ENCODE results near the gene NXN.

Gene NXN

GRCh38 chr17:948284-948852 is 31.2 kb downstream of the NXN start:
- POLR2A ChIA-PET = no interaction called here

DNA sequence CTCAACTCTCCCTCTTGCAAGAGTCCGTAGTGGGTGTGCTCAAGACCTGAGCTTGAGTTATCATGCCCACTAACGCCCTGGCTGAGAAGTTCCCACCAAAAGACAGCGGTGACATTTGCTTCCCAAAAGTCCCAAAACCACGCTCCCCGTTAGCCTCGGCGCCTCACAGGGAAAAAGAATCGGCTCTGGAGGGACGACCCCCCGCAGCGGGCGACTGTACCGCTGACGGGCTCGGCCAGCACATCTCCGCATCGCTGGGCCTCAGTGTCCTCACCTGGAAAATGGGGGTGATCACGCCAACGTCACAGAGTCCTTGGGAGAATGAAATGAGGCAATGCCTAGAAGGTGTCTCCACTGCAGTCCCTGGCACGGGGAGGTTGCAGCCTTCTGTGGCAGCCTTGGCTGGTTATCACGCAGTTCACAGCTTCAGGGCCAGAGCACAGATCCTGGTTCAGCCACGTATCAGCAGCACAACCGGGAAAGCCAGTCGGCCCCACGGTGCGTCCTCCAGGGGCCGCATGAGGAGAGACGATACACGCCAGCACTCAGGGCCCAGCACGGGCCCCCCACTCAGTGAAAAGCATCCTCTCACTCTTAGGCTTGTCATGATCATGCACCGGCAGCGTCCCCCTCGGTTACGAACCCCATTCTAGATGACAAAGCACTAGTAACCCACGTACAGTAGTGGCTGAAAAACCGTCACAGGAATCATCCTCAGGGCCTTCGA is 32.9 kb downstream of the NXN start:
- POLR2A ChIA-PET = no interaction called here
- TF ChIP-seq CTCF (IDR thresholded peaks at IDR 0.05; ENCODE audit: control extremely low read depth, extremely low read depth, low read depth, missing control alignments) = no peak

More at GRCh38 chr17:948284-948852, 31.2 kb downstream of the NXN start:
- TF ChIP-seq CTCF (IDR thresholded peaks at IDR 0.05; ENCODE audit: control extremely low read depth, extremely low read depth, low read depth, missing control alignments) = no peak
- CTCF ChIA-PET = no interaction called here
- no peak for DNase-seq (ENCODE audit: extremely low spot score)

GRCh38 chr17:945672-946071 is 33.9 kb downstream of the NXN start:
- no peak for TF ChIP-seq CTCF (IDR thresholded peaks at IDR 0.05; ENCODE audit: control extremely low read depth, extremely low read depth, low read depth, missing control alignments)
- no peak for DNase-seq (ENCODE audit: extremely low spot score)
- ChIA-PET POLR2A (no interaction called here), CTCF (no interaction called here)

More for the DNA sequence above, 32.9 kb downstream of the NXN start:
- no peak for DNase-seq (ENCODE audit: extremely low spot score)
- CTCF ChIA-PET = no interaction called here

DNA sequence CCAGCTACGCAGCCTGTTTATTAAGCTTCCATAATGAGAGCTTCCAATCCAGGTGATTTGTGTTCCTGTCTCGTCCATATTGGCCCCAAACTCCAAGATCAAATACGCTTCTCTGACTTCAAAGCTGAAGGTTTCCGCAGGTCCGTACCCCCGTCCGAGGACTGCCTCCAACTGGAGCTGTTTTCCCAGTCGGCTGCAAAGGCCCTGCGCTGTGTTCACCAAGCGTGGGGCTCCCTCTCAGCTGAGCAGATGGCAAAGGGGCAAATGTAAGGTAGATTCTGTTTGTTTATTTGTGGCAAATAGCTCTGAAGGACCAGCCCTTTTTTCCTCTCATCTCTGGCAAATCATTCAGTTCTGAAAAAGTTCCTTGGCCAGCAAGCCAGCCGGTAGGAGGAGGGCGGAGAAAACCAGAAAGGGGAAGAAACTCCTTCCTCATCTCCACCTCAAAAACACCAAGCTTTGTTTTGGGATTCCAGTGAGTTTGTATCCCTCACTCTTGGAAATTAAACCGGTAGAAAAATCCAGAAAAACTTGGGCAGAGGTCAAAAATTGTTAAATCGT is 35.2 kb downstream of the NXN start:
- POLR2A ChIA-PET = no interaction called here
- TF ChIP-seq CTCF (IDR thresholded peaks at IDR 0.05; ENCODE audit: control extremely low read depth, extremely low read depth, low read depth, missing control alignments) = no peak
- CTCF ChIA-PET = interaction anchor here (0.6 kb wide), 1 partner anchor 106 kb away, joined by 3 read pairs; no protein-coding TSS in a partner anchor
- no peak for DNase-seq (ENCODE audit: extremely low spot score)

GRCh38 chr17:935485-935884 is 44.1 kb downstream of the NXN start:
- TF ChIP-seq CTCF (IDR thresholded peaks at IDR 0.05; ENCODE audit: control extremely low read depth, extremely low read depth, low read depth, missing control alignments) = no peak
- no peak for DNase-seq (ENCODE audit: extremely low spot score)
- ChIA-PET POLR2A (no interaction called here), CTCF (interaction anchor here (1.3 kb wide), 1 partner anchor 56 kb away, joined by 4 read pairs; no protein-coding TSS in a partner anchor)

GRCh38 chr17:933312-934073 is 46.1 kb downstream of the NXN start:
- ChIA-PET CTCF (no interaction called here), POLR2A (no interaction called here)
- no peak for TF ChIP-seq CTCF (IDR thresholded peaks at IDR 0.05; ENCODE audit: control extremely low read depth, extremely low read depth, low read depth, missing control alignments)
- no peak for DNase-seq (ENCODE audit: extremely low spot score)
